GM19023 (cell line): ENCODE measurements around the gene AFG3L2.

ENCODE experiments used
- ATAC-seq: cut with Tn5 transposase; IDR thresholded peaks from one replicate; pipeline ENCODE4 v1.9.1; 2021; ENCODE audit warnings: mild to moderate bottlenecking, moderate library complexity; ENCODE audit not compliant: unreplicated experiment

Gene AFG3L2

GRCh38 chr18:12327510-12328178 is 49.4 kb downstream of the AFG3L2 start:
- ATAC-seq = peak; percentile 52

GRCh38 chr18:12326711-12327460 is 50.1 kb downstream of the AFG3L2 start:
- no peak for ATAC-seq

- no peak for ATAC-seq
Observed at GRCh38 chr18:12325726-12326245, 51.2 kb downstream of the AFG3L2 start.

- ATAC-seq = no peak
Observed at GRCh38 chr18:12324991-12325725, 51.9 kb downstream of the AFG3L2 start.

DNA sequence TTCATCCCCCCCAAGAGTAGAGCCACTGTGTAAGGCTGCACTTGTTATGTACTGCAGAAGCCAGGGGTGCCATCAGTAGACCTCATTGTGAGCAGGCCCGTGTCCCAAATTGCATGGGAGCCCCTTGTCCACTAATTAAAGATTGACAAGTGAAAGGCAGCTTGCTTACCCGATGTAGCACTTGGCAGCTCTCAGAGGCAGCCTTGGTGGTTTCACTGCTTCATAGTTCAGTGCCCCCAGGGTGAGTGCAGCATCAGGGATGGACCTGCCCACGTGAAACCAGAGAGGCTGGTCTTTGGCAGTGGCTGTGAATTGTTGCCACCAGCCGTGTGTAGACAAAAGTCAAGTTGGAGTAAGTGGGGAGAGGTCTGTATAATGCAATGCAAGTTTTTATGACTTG is 55.7 kb downstream of the AFG3L2 start:
- peak; percentile 71 for ATAC-seq

DNA sequence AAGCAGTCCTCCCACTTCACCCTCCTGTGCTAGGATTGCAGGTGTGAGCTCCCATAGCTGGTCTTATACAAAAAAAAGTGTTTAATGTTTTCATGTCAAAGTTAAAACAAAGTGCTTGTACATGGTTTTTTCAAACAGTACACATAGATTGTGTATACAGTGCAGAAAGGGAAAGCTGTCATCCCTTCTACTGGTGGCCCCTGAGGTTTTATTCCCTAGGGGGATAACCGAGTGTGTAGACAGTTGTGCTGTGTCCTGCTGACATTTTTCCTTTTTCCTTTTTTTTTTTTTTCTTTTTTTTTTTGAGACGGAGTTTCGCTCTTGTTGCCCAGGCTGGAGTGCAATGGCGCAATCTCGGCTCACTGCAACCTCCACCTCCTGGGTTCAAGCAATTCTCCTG is 58.2 kb downstream of the AFG3L2 start:
- no peak for ATAC-seq

DNA sequence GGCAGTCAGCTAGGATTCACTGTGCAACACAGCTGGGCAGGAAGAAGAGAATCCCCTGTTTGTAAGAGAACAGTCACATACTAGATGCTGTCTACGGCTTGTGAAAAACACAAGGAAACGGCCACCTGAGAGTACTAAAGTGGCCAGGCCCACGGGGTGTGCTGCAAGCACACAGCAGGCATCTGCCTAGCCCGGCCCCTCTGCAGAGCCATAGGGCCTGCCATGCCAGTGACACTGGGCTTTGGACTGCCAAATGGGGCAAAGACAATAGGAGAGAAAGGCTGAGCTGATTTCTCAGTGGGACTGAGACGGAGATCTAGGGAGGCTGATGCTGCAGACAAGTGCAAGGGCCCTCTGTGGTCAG is 58.7 kb downstream of the AFG3L2 start:
- no peak for ATAC-seq

DNA sequence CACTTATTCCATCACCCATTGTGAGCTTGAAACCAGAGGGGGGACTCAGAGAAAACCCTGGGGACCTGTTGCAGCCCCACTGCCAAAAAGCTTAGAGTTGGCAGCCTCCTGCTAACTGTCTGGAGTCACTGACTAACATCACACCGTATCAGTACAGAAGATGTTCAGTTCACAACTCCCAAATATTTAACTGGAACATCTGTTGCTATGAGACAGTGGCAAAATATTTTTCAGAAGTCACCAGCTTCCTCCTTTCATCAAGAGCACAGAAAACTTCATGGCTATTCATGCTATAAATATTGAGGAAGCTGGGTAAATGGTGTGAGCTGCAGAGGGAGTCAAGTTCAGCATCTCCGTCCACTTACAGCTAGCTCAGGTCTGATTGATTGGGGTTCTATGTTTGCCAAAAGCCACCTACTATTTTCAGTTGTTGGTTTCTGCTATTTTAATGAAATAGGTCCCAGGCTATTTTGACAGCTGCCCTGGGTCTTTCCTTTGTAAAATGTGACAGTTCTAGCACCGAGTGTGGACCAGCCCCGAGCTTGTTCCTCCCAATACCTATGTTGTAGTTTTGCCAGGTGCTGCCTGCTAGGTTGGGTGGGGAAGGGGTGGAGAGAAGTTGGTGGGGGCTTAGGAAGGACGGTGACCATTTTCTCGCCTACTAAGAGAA is 59.2 kb downstream of the AFG3L2 start:
- no peak for ATAC-seq

DNA sequence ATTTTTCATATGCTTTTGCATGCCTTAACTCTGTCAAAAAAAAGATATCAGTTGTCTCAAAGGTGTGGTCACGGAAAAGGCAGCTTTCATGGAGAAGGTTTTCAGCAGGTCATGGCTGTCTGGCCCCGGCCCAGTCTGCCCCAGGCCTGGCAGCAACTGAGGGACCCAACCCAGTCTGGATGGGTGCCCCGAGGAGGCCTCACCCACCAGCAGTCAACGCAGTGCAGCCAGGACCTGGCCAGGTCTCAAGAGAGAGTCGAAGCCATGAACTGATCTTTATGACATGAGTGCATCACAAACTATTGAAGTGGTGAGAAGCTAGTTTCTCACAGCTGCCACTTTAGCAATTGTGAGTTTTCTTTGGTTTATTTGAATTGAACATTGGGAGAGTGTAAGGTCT is 61.1 kb downstream of the AFG3L2 start:
- ATAC-seq = no peak

DNA sequence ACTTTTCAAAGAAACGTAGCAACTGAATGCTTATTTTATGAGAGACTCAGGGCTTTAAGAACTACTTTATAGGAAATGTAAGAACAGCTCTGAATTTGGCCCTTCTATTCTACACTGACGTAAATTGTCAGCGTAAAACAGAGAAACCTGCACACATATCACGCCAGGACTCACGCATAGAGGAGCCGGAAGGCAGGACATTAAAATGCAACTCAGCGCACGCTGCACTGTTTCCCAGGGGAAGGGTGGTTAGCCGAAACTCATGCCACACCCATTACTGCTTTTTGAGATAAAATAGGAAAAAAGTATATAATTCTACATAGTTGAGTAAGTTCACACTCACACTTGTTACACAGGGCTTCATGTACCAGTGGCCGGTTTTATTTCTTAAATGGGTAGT is 61.5 kb downstream of the AFG3L2 start:
- no peak for ATAC-seq

GRCh38 chr18:12314591-12315305 is 62.3 kb downstream of the AFG3L2 start:
- no peak for ATAC-seq

DNA sequence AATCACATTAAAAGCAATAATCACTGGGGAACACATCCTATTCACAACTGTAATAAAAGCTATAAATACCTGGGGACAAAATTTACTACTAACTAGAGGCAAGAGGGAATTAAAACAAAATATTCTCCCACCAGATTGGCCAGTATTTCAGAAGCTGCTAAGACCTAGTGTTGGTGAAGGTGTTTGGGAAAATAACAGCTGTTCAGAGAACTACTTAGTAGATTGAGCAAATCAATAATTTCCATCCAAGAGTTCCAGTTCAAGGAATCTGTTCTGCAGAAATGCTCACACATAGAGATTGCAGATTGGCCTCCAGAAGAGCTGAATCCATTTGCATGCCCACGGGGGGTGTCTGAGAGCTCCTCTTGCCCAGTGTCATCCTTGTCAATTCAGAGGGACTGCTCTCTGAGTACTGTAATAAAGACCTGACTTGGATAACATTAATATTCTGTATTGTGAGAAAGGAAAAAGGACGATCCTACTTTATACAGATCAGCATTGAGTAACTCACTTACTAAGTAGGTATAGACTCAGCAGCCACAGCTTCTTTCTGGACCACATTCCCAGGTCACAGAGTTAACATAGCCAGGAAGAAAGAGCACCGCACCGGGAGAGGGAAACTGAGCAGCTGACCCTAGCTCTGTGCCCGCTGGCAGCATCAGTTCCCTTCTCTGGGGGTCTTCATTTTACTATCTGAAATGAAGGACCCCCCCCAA is 63.3 kb downstream of the AFG3L2 start:
- no peak for ATAC-seq

- no peak for ATAC-seq
Observed at GRCh38 chr18:12312976-12313375, 64.1 kb downstream of the AFG3L2 start.

DNA sequence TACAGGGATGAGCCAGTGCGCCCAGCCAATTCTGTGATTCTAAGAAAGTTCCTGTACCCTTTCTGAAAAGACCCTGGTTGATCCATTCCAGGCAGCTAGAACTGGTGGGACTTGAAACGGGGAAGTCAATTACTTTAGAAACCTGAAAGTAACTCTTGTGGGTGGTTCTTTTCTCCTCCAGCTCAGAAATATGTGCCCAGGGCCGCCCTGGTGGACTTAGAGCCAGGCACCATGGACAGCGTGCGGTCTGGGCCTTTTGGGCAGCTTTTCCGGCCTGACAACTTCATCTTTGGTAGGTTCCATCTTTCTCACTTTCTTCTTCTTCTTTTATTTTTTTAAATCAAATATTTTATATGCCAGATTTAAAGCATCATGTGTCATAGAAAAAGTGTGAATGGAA is 66.3 kb downstream of the AFG3L2 start:
- ATAC-seq = no peak

- ATAC-seq = no peak
Observed at GRCh38 chr18:12309683-12310198, 67.3 kb downstream of the AFG3L2 start.

DNA sequence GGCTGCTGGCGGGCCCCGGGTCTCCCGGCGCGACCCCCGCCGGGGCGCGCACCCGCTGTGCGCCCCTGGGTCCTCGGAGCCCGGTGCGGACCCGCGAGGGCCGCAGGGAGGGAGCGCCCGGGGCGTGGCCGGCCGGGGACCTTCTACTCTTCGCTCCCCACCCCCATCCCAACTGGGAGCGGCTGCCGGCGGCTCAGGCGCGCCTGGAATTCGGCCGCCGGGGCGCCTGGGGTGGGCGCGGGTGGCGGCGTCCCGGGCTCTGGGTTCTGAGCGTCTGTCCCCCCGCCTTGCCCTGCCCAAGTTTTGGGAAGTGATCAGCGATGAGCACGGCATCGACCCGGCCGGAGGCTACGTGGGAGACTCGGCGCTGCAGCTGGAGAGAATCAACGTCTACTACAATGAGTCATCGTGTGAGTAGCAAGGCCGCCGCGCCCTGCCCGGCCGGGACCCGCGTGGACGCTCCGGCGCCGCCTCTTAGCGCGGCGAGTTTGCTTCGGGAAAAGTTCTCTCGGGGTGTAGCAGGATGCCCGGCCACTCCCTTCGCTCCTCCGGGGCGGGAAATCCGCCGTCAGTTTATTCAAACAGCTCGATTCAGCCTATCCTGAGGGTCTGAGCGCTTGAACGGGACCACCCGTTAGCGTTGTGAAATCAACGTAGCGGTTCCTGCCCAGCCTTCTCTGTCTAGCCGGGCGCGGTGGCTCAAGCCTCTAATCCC is 68.5 kb downstream of the AFG3L2 start:
- peak; percentile 71 for ATAC-seq

DNA sequence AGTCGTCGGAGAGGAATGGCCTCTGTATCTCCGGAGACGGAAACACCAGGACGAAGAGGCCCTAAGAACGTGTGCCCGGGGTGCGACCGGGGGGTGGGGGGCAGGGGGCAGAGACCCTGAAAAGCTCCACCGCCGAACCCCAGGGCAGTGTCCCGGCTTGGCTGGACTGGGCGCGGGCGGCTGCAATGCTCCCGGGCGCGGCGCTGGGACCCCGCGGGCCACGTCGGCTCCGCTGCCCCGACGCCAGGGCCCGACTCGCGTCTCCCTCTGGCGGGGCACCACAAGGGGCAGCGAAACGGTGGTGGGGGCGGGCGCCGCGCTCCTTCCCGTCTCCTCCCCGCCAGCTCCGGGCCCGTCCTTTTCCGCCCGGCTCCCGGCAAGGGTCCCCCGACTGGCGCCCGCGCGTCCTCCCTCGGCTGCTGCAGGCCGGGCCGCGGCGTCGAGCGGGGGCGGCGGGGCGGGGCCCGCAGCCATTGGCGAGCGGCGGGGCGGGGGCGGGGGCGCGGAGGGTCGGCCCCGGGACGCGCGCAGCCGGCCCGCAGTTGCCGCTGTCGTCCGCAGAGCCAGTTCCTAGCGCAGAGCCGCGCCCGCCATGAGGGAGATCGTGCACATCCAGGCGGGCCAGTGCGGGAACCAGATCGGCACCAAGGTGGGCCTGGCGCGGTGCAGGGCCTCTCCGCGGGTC is 69.2 kb downstream of the AFG3L2 start, which contains the start of gene TUBB6:
Gene TUBB6, plus strand, starts transcription at position 541 of the 685 bp plus-strand sequence. Its CDS starts 52 bp downstream, at position 593.
- ATAC-seq = peak; percentile 49
